Upper lobe of left lung (tissue), 6 donors: ENCODE measurements around the gene DIAPH3. TPM values are rescaled to one million over a fixed set of nuclear protein-coding genes. Genes with fewer than 3 reads are reported as not detected.

Experiments used
- ATAC-seq, 2 donors: fragments of 200-7000 bp; cut with Tn5 transposase; one replicate each; pipeline ENCODE4 v1.9.1; 2022; ENCODE audit warnings: mild to moderate bottlenecking in 2 of 2, moderate library complexity in 2 of 2; ENCODE audit not compliant: low FRiP score in 2 of 2
- DNase-seq, 2 donors: peaks; one replicate each; pipeline ENCODE4 v3.0.0-alpha.2; 2019 to 2020
- H3K27ac ChIP-seq, 4 donors: fragments of 200-600 bp; sonication (generic); one replicate each; pipeline ENCODE4 v1.5.1; 2016 to 2019
- H3K27me3 ChIP-seq, 4 donors: fragments of 200-600 bp; sonication (generic); one replicate each; pipeline ENCODE4 v1.5.1; 2017 to 2019
- H3K36me3 ChIP-seq, 4 donors: fragments of 200-600 bp; sonication (generic); one replicate each; pipeline ENCODE4 v1.5.1; 2016 to 2019
- H3K4me1 ChIP-seq, 4 donors: fragments of 200-600 bp; sonication (generic); one replicate each; pipeline ENCODE4 v1.5.1; 2018 to 2019
- H3K4me3 ChIP-seq, 4 donors: fragments of 200-600 bp; sonication (generic); one replicate each; pipeline ENCODE4 v1.5.1; 2017 to 2019; ENCODE audit warnings: mild to moderate bottlenecking in 2 of 4, moderate library complexity in 1 of 4
- H3K9me3 ChIP-seq, 4 donors: fragments of 200-600 bp; sonication (generic); one replicate each; pipeline ENCODE4 v1.5.1; 2018 to 2019
- CTCF ChIP-seq, 6 experiments: fragments of 450-650 bp in 4 of 6; fragments of 200-600 bp in 2 of 6; sonication (generic) in 2 of 6; IDR thresholded peaks; one replicate each; pipeline ENCODE4 v1.5.1; 2016 to 2019; ENCODE audit warnings: antibody characterized with exemption in 6 of 6
- EP300 ChIP-seq, 4 donors: sonication (generic); formaldehyde crosslinking; IDR thresholded peaks; one replicate each; pipeline ENCODE4 v1.5.1; 2017; ENCODE audit warnings: antibody characterized with exemption in 4 of 4, control low read depth in 2 of 4
- POLR2A ChIP-seq, 4 donors: fragments of 450-650 bp; IDR thresholded peaks; one replicate each; pipeline ENCODE4 v1.5.1; 2016 to 2017; ENCODE audit warnings: antibody characterized with exemption in 4 of 4, mild to moderate bottlenecking in 2 of 4
- POLR2AphosphoS5 ChIP-seq, 2 donors: sonication (generic); formaldehyde crosslinking; IDR thresholded peaks; one replicate each; pipeline ENCODE4 v1.5.1; 2017; ENCODE audit warnings: antibody characterized with exemption in 2 of 2
- WGBS, 2 donors: methylation state at CpG; one replicate each; pipeline ENCODE4 v1.1.5; 2017 to 2018; 5-methylcytosine and 5-hydroxymethylcytosine counted together
- total RNA-seq, 6 donors: library from RNA; depleted of rRNA in 4 of 6; stranded (reverse); fragments of >200 nt in 4 of 6; gene quantifications; one replicate each; pipeline versions ENCODE4 v1.1.0 to v1.2.1, GENCODE V29; 2016 to 2021
- donor health status: DM: no; HTN: no; CAD: no; lungs with moderate emphysema.
- donor health status: DM: no; HTN: yes; CAD: no; lungs with severe emphysema.

DIAPH3 gene
- total RNA-seq, 6 donors from 2014 or later: 2.8 to 6.3 (median 5.4) TPM

GRCh38 chr13:59721926-59722910, 441.5 kb downstream of the DIAPH3 start:
- Histone ChIP-seq H3K9me3 (no peaks in the 10 kb centered on the region), H3K4me1 (peaks cover 0 to 5% (median 0%) of the 10 kb centered on the region in 4 donors), H3K27me3 (no peaks in the 10 kb centered on the region), H3K4me3 (no peak overlapping the region), H3K36me3 (no peaks in the 10 kb centered on the region), H3K27ac (no peak overlapping the region)
- ATAC-seq (peak; percentile 46 to 50), DNase-seq (no peak)
- no peak for TF ChIP-seq POLR2A (IDR thresholded peaks at IDR 0.05)
- 77 to 83% methylated on average over 6 of the region's 6 CpGs for WGBS, 2 donors

- no peaks in the 10 kb centered on the region for H3K36me3 ChIP-seq
- no peak overlapping the region for H3K27ac ChIP-seq
- ATAC-seq (no peak), DNase-seq (no peak)
- WGBS, 2 donors: 75 to 86% methylated on average over 1 of the region's 1 CpG
- TF ChIP-seq POLR2A (IDR thresholded peaks at IDR 0.05): no peak
- no peak for TF ChIP-seq CTCF (IDR thresholded peaks at IDR 0.05)
- no peak for TF ChIP-seq POLR2AphosphoS5 (IDR thresholded peaks at IDR 0.05)
- TF ChIP-seq EP300 (IDR thresholded peaks at IDR 0.05): no peak
- H3K4me1 ChIP-seq: no peaks in the 10 kb centered on the region
- H3K9me3 ChIP-seq: no peaks in the 10 kb centered on the region
- H3K4me3 ChIP-seq: no peak overlapping the region
- H3K27me3 ChIP-seq: no peaks in the 10 kb centered on the region
Observed at GRCh38 chr13:59715611-59716010, 448.1 kb downstream of the DIAPH3 start.

- WGBS, 2 donors: 74 to 82% methylated on average over 4 of the region's 4 CpGs
- Histone ChIP-seq H3K4me1 (no peaks in the 10 kb centered on the region), H3K36me3 (no peaks in the 10 kb centered on the region), H3K27me3 (no peaks in the 10 kb centered on the region), H3K4me3 (no peak overlapping the region), H3K27ac (no peak overlapping the region), H3K9me3 (no peaks in the 10 kb centered on the region)
- TF ChIP-seq EP300 (IDR thresholded peaks at IDR 0.05): no peak
- TF ChIP-seq POLR2AphosphoS5 (IDR thresholded peaks at IDR 0.05): no peak
- no peak for TF ChIP-seq CTCF (IDR thresholded peaks at IDR 0.05)
- TF ChIP-seq POLR2A (IDR thresholded peaks at IDR 0.05): no peak
- DNase-seq (no peak), ATAC-seq (no peak)
Observed at GRCh38 chr13:59710996-59711701, 452.6 kb downstream of the DIAPH3 start.

GRCh38 chr13:59710416-59710815, 453.3 kb downstream of the DIAPH3 start:
- no peak overlapping the region for H3K4me3 ChIP-seq
- H3K36me3 ChIP-seq: no peaks in the 10 kb centered on the region
- no peaks in the 10 kb centered on the region for H3K27me3 ChIP-seq
- ATAC-seq (no peak), DNase-seq (no peak)
- no peak for TF ChIP-seq EP300 (IDR thresholded peaks at IDR 0.05)
- no peak for TF ChIP-seq CTCF (IDR thresholded peaks at IDR 0.05)
- TF ChIP-seq POLR2A (IDR thresholded peaks at IDR 0.05): no peak
- TF ChIP-seq POLR2AphosphoS5 (IDR thresholded peaks at IDR 0.05): no peak
- H3K27ac ChIP-seq: no peak overlapping the region
- no peaks in the 10 kb centered on the region for H3K4me1 ChIP-seq
- no peaks in the 10 kb centered on the region for H3K9me3 ChIP-seq
- 61 to 74% methylated on average over 1 of the region's 1 CpG for WGBS, 2 donors
